CD4-positive, alpha-beta T cell (primary cell): ENCODE measurements around the gene DAPK1. TPM values are rescaled to one million over a fixed set of nuclear protein-coding genes. Genes with fewer than 3 reads are reported as not detected.

Experiments
- ATAC-seq: fragments of 200-7000 bp; cut with Tn5 transposase; one replicate; pipeline ENCODE4 v1.10.0; 2022; ENCODE audit warnings: mild to moderate bottlenecking; ENCODE audit not compliant: poor library complexity
- CTCF ChIA-PET: fragments of 350-600 bp; sonication (Branson Sonifier 250); formaldehyde crosslinking; loops from one replicate; lab custom pipeline; 2021; ENCODE audit warnings: antibody characterized with exemption, inconsistent platforms; lab: Charles Lee
- POLR2A ChIA-PET: fragments of 350-600 bp; sonication (Branson Sonifier 250); formaldehyde crosslinking; loops from one replicate; lab custom pipeline; 2021; ENCODE audit warnings: antibody characterized with exemption, inconsistent platforms; lab: Charles Lee
- DNase-seq, 14 experiments: peaks; one replicate each; pipeline ENCODE4 v3.0.0-alpha.2; 2013 to 2020; ENCODE audit warnings: mixed read lengths in 2 of 14
- H3K27ac ChIP-seq, 2 donors: one replicate each; pipeline versions ENCODE4 v1.5.1 to v1.7.0; 2013; ENCODE audit warnings: low read length in 2 of 2, low read depth in 1 of 2, mild to moderate bottlenecking in 1 of 2
- H3K27me3 ChIP-seq, 2 experiments: 1 replicate in 1 of 2; 2 replicates in 1 of 2; pipeline versions ENCODE4 v1.6.1 to v1.7.0; 2013; ENCODE audit warnings: low read length in 2 of 2, control low read depth in 1 of 2, mild to moderate bottlenecking in 1 of 2, moderate library complexity in 1 of 2; ENCODE audit not compliant: insufficient read depth in 2 of 2, control insufficient read depth in 1 of 2
- H3K36me3 ChIP-seq: one replicate; pipeline ENCODE4 v1.6.1; 2013; ENCODE audit warnings: low read length, control low read depth; ENCODE audit not compliant: insufficient read depth
- H3K4me1 ChIP-seq: one replicate; pipeline ENCODE4 v1.6.1; 2013; ENCODE audit warnings: low read length, control low read depth; ENCODE audit not compliant: insufficient read depth
- H3K4me3 ChIP-seq: one replicate; pipeline ENCODE4 v1.5.1; 2013; ENCODE audit warnings: mild to moderate bottlenecking, low read length, moderate library complexity
- H3K9me3 ChIP-seq, 2 experiments: 1 replicate in 1 of 2; 2 replicates in 1 of 2; pipeline versions ENCODE4 v1.6.1 to v1.7.0; 2013; ENCODE audit warnings: low read length in 2 of 2, mild to moderate bottlenecking in 2 of 2, control low read depth in 1 of 2, moderate library complexity in 1 of 2; ENCODE audit not compliant: control insufficient read depth in 1 of 2, insufficient read depth in 1 of 2
- H3K27ac Mint-ChIP-seq: one replicate; pipeline ENCODE4 v1.8.0; 2020; ENCODE audit warnings: mixed read lengths
- H3K27me3 Mint-ChIP-seq: one replicate; pipeline ENCODE4 v1.8.0; 2021; ENCODE audit warnings: mixed read lengths
- H3K36me3 Mint-ChIP-seq: one replicate; pipeline ENCODE4 v1.8.0; 2021; ENCODE audit warnings: low read depth, mixed read lengths
- H3K4me1 Mint-ChIP-seq: one replicate; pipeline ENCODE4 v1.8.0; 2021; ENCODE audit warnings: low read depth, mixed read lengths
- H3K4me3 Mint-ChIP-seq: one replicate; pipeline ENCODE4 v1.8.0; 2020; ENCODE audit warnings: mild to moderate bottlenecking, mixed read lengths
- H3K9me3 Mint-ChIP-seq: one replicate; pipeline ENCODE4 v1.8.0; 2020; ENCODE audit warnings: mixed read lengths
- intact Hi-C, 2 experiments: fragments of 100-400 bp; cut with DNase I in 1 of 2; cut with micrococcal nuclease in 1 of 2; formaldehyde crosslinking; loops; one replicate each; pipeline versions ENCODE4 v1.15.1 to v1.9.0; 2023 to 2025; cut with DNase I, micrococcal nuclease
- total RNA-seq, 174 experiments: library from RNA in 2 of 174; stranded (reverse) in 2 of 174; gene quantifications; one replicate each; pipeline ENCODE4 v1.2.3 and lab custom pipeline; 2021 to 2026
- TF ChIP-seq, protein P1 (sequence below): fragments of 200-600 bp; IDR thresholded peaks from one replicate; pipeline ENCODE4 v1.8.0; 2022; ENCODE audit warnings: antibody characterized with exemption, mild to moderate bottlenecking

DAPK1 gene
- total RNA-seq, 2 experiments from 2014 or later = 2.7 TPM

- intact Hi-C loops = loop anchor here in 1 of 2 experiments (5.0 kb wide), 1 partner anchor 307 kb away; no protein-coding TSS in a partner anchor
- H3K27me3 ChIP-seq = no peaks in the 10 kb centered on the region
- DNase-seq (no peak), ATAC-seq (no peak)
- TF ChIP-seq, protein P1, sequence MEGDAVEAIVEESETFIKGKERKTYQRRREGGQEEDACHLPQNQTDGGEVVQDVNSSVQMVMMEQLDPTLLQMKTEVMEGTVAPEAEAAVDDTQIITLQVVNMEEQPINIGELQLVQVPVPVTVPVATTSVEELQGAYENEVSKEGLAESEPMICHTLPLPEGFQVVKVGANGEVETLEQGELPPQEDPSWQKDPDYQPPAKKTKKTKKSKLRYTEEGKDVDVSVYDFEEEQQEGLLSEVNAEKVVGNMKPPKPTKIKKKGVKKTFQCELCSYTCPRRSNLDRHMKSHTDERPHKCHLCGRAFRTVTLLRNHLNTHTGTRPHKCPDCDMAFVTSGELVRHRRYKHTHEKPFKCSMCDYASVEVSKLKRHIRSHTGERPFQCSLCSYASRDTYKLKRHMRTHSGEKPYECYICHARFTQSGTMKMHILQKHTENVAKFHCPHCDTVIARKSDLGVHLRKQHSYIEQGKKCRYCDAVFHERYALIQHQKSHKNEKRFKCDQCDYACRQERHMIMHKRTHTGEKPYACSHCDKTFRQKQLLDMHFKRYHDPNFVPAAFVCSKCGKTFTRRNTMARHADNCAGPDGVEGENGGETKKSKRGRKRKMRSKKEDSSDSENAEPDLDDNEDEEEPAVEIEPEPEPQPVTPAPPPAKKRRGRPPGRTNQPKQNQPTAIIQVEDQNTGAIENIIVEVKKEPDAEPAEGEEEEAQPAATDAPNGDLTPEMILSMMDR = no peak
- no peak overlapping the region for H3K27ac ChIP-seq
- Mint-ChIP-seq H3K4me3 (no peak overlapping the region), H3K9me3 (no peaks in the 10 kb centered on the region), H3K36me3 (no peaks in the 10 kb centered on the region), H3K27me3 (no peaks in the 10 kb centered on the region), H3K4me1 (peaks cover 19% of the 10 kb centered on the region), H3K27ac (no peak overlapping the region)
- H3K4me3 ChIP-seq = no peak overlapping the region
- CTCF ChIA-PET = no interaction called here
- POLR2A ChIA-PET = no interaction called here
- no peaks in the 10 kb centered on the region for H3K9me3 ChIP-seq
- no peaks in the 10 kb centered on the region for H3K4me1 ChIP-seq
- H3K36me3 ChIP-seq = no peaks in the 10 kb centered on the region
Measured at GRCh38 chr9:87643778-87644570, 146.3 kb downstream of the DAPK1 start.

GRCh38 chr9:87644659-87645058 lies 147.0 kb downstream of the DAPK1 start:
- DNase-seq = no peak
- TF ChIP-seq, protein P1 = no peak
- intact Hi-C loops = loop anchor here in 1 of 2 experiments (5.0 kb wide), 1 partner anchor 307 kb away; no protein-coding TSS in a partner anchor
- POLR2A ChIA-PET = no interaction called here
- Histone ChIP-seq H3K4me3 (no peak overlapping the region), H3K36me3 (no peaks in the 10 kb centered on the region), H3K4me1 (no peaks in the 10 kb centered on the region), H3K27me3 (no peaks in the 10 kb centered on the region), H3K9me3 (no peaks in the 10 kb centered on the region), H3K27ac (no peak overlapping the region)
- no peak overlapping the region for H3K4me3 Mint-ChIP-seq
- H3K36me3 Mint-ChIP-seq = no peaks in the 10 kb centered on the region
- ATAC-seq = no peak
- CTCF ChIA-PET = no interaction called here
- H3K9me3 Mint-ChIP-seq = no peaks in the 10 kb centered on the region
- no peak overlapping the region for H3K27ac Mint-ChIP-seq
- H3K27me3 Mint-ChIP-seq = no peaks in the 10 kb centered on the region
- peaks cover 19% of the 10 kb centered on the region for H3K4me1 Mint-ChIP-seq

GRCh38 chr9:87646546-87646945 lies 148.9 kb downstream of the DAPK1 start:
- Mint-ChIP-seq H3K4me1 (peaks cover 16% of the 10 kb centered on the region), H3K27me3 (no peaks in the 10 kb centered on the region), H3K36me3 (no peaks in the 10 kb centered on the region), H3K4me3 (no peak overlapping the region), H3K27ac (no peak overlapping the region), H3K9me3 (no peaks in the 10 kb centered on the region)
- intact Hi-C loops = no loop called here
- no peak overlapping the region for H3K27ac ChIP-seq
- no peak overlapping the region for H3K4me3 ChIP-seq
- TF ChIP-seq, protein P1 = no peak
- no peaks in the 10 kb centered on the region for H3K9me3 ChIP-seq
- no peaks in the 10 kb centered on the region for H3K27me3 ChIP-seq
- H3K4me1 ChIP-seq = no peaks in the 10 kb centered on the region
- ChIA-PET CTCF (no interaction called here), POLR2A (no interaction called here)
- ATAC-seq (no peak), DNase-seq (no peak)
- H3K36me3 ChIP-seq = no peaks in the 10 kb centered on the region
